EH (cell line): ENCODE data around the gene HYCC2.
"Not testable (repeated sequence)": the region's sequence is repeated elsewhere in the genome, so short reads cannot be mapped to it uniquely, and the experiment has no call there.

Source experiments
- DNase-seq: peaks from one replicate; pipeline ENCODE4 v3.0.0-alpha.2; 2015; ENCODE audit warnings: low read depth

HYCC2 gene

DNA sequence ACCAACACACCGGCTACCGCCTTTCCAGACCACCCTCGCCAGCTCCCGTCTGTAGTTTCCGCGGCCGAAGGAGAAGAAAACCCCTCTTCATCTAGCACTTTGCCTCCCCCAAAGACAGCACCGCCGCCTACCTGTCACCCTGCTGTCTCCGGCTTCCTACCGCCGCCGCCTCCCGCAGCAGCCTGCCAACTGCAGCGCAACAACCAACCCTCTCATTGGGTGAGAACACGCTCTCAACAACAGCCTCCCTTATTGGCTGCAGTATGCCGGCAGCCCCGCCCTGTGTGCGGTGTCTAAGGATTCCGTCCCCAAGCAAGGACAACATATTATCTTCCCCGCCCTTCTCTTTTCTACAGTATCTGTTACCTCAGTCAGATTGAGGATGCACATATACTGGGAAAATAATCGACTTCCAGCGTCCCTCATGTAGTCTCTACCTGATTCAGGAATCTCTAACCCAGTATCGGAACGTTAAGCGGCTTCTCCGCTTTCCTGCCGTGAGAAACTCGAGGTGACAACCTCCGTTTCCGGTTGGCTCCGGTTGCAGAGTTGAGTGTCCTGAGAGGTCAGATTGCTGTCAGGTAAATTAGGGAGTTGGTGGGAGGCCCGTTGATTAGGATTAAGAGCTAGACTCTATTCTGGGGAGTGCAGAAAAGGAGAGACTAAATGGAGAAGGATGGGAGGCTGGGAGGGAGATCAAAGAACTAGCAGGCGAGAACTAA is at the start of gene HYCC2, which contains the start of gene NDUFB3:
TSS of gene HYCC2 (minus strand) at position 193 of the 722 bp plus-strand sequence. CDS start 47,662 bp downstream, outside the sequence.
TSS of gene NDUFB3 (plus strand) at position 523 of the 722 bp plus-strand sequence. CDS start 6,882 bp downstream, outside the sequence.
- peak; percentile 93 for DNase-seq

DNA sequence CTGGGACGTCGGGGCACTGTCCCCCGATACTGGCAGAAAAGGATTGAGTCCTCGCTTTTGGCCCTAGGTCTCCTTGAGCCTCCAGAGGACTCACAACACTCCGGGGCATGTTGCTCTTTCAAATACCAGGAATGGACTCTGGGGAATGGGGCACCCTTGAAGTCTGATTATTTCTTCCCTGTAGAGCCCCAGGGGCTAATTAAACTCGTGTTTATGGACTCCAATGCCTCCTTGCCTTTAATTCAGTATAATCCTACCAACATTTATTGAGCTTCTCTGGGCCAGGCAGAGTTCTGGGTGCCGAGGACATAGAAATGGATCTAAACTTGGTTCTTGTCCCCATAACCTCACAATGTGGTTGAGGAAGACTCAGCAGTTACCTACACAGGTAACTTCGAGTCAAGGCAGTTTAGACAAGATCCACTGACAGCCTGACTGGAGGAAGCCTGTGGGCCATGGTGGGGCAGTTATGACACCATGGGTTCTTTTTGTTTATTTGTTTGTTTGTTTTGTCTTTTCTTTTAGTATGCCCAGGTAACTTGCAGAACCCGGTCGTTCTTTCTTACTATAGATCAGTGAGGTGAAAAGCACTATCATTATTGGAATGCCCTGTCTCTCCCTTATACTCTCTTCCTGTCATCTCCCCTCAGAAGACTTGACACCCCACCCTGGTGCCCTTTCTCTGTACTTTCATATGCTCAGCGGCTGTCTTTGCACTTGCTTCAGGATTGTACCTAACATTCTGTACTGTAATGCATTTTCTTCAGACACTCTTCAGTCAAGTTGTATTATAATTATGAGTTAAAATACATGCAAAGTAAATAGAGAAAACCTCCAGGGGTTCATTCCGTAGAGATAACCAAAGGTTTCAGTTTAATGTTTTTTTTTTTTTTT is 47.7 kb upstream of the HYCC2 start:
- peak; percentile 71 for DNase-seq

DNA sequence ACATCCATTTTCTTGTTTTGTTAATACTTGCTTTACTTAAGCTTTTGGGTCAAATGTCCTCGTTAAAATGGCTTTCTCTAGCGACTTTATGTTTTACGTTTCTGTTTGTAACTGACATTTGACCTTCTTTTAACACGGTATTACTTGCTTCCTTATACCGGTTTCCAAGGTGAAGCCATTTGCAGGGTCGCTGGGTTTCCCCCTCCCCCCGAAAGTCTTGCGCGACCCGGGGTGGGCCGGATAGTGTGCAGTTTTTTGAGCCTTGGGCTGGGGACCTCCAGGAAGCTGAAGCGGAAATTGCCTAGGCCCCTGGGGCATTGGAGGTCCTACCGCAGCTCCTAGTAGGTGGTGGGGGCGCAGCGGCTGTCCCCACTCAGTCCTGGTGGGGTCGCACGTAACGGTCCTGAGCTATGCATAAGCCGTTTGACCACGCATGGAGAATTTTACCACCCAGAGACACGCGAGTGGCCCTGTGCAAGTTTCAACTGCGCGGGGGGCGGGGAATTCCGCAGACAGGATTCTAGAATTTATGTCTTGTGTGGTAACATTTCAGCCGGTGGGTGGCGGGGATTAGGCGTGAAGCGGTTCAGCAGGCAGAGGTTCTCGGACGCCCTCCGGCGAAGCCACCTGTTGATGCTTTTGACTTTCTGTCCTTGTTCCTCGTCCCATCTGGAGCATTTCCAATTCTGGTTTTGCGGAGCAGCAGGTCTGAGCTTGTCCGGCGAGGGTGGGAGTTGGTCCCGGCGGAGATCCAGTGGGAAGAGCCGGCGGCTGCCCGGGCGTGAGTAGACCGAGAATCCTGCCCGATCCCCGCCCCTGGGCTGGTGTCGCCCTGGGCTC is 46.9 kb upstream of the HYCC2 start:
- peak; percentile 88 for DNase-seq

DNA sequence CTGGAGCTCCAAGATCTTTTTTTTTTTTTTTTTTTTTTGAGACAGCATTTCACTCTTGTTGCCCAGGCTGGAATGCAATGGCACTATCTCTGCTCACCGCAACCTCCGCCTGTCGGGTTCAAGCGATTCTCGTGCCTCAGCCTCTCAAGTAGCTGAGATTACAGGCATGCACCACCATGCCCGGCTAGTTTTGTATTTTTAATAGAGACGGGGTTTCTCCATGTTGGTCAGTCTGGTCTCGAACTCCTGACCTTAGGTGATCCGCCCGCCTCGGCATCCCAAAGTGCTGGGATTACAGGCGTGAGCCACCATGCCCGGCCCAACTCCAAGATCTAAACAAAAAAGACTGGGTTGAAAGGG is 46.2 kb upstream of the HYCC2 start:
- not testable (repeated sequence) for DNase-seq

DNA sequence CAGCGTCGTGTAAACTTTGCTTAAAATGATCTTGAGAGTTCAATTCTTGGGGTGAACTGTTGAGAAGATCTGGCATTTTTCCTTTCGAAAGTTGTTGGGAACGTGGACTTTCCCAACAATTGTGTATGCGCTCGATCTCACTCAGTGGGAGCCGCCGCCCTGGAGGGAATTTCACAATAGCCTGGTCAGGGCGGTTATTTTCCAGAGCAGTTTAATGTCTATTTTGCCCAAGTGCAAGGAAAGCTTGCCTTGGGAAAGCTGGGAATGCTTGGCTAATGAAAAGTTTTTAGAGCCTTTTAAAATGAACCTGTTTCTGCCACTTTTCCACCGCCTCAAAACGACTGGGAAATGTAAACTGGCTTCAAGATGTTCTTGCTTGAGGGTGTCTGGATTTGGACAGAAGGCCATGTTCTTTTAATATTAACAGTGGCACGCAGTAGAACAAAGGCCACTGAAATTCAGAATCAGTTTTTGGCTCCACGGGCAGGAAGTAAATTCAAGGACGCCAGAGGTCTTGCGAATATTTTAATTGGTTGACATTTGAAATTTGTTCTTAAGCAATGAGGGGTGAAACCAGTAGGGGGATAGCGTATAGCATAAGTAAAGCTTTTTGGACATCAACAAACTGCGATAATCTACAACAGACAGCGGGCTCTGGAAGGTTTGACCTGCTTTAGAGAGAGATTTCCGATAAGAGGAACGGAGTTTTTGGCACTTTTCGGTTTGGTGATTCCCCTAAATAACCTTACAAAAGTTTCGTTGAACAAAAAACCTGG is 45.7 kb upstream of the HYCC2 start:
- peak; percentile 87 for DNase-seq

DNA sequence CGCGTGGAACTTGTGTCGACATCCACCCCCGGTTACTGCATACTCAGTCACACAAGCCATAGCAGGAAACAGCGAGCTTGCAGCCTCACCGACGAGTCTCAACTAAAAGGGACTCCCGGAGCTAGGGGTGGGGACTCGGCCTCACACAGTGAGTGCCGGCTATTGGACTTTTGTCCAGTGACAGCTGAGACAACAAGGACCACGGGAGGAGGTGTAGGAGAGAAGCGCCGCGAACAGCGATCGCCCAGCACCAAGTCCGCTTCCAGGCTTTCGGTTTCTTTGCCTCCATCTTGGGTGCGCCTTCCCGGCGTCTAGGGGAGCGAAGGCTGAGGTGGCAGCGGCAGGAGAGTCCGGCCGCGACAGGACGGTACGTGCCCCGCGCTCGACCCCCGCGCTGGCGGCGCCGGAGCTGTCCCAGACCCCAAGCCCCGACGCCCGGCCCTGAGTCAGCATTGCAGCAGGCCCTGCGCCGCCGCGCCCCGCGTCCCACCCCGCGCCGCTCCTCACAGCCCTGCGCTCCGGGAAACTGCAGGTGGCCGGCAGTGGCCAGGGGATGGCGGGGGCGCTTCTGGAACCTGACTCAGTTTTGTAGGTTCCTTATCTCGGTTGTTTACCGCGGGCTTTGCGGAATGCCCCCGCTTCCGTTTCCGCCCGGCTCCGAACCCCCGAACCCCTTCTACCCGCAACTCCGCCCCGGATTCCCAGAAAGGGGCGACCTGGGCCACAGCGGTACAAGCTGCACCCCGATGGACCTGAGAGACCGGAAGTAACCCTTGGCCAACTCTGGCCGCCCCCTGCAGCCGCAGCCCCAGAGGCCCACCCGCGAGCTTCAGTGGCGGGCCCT is 44.9 kb upstream of the HYCC2 start, which contains the start of gene CFLAR:
TSS of gene CFLAR (plus strand) at position 50 of the 844 bp plus-strand sequence. CDS start 13,702 bp downstream, outside the sequence.
- DNase-seq = peak; percentile 87

DNA sequence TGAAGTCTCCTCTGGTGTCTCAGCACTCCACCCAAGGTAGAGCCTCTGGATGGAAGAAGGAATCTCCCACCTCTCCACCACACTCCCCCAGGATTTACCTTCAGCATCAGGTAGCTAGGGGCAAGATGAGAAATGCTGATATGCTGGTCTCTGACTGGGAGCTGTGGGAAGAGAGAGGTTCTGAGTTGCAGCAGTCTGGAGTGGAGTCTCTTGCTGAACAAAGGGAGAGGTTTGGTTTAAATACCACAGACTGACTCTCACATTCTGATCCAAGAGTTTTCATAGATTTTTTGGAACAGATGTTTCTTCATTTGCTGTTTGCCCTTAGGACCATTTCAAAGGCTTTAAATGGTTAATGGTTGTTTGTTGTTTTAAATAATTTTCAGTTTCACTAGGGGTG is 43.4 kb upstream of the HYCC2 start:
- peak; percentile 42 for DNase-seq

DNA sequence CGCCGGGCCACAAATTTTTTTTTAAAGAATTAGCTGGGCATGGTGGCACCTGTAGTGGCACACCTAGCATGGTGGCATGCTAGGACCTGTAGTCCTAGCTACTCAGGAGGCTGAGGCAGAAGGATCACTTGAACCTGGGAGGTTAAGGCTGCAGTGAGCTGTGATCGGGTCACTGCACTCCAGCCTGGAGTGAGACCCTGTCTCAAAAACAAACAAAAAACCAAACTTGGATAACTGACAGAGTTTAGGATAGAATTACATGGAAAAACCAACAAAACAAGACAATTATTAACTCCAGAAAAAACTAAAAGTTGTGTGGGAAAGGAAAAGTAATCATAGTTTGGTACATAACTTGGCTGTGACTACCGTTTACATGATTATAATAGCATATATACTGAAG is 42.9 kb upstream of the HYCC2 start:
- DNase-seq = no peak

DNA sequence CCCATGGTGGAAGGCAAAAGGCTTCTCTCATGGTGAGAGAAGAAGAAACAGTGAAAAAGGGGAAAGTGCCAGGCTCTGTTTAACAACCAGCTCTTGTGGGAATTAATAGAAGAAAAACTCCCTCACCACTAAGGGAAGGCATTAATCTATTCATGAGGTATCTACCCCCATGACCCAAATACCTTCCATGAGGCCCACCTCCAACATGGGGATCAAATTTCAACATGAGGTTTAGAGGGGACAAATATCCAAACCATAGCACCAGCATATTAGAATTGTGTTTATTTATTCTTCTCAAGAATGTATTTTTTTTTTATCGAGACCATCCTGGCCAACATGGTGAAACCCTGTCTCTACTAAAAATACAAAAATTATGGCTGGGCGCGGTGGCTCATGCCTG is 39.6 kb upstream of the HYCC2 start:
- DNase-seq = no peak

DNA sequence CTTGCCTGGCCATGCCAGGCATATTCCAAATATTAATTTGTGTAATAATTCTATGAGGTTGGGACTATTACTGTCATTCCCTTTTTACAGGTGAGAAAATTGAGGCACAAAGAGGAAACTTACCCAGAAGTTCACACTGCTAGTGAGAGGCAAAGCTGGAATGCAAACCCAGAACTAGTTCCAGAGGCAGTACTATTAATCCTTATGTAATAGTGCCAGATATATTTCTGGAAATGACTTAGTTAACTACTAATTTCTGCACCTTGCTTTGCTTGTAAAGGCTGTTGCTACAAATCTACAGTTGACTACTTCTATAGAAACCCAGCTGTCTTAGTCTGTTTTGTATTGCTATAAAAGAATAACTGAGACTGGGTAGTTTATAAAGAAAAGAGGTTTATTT is 39.1 kb upstream of the HYCC2 start:
- no peak for DNase-seq

DNA sequence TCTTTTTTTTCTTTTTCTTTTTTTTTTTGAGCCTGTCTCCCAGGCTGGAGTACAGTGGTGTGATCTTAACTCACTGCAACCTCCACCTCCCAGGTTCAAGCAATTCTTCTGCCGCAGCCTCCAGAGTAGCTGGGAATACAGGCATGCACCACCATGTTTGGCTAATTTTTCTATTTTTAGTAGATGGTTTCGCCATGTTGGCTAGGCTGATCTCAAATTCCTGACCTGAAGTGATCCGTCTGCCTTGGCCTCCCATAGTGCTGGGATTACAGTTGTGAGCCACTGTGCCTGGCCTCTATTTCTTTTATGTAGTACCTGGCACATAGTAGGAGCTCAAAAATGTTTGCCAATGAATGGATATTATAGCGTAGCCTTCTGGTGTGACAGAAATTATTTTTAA is 37.7 kb upstream of the HYCC2 start:
- DNase-seq = no peak

DNA sequence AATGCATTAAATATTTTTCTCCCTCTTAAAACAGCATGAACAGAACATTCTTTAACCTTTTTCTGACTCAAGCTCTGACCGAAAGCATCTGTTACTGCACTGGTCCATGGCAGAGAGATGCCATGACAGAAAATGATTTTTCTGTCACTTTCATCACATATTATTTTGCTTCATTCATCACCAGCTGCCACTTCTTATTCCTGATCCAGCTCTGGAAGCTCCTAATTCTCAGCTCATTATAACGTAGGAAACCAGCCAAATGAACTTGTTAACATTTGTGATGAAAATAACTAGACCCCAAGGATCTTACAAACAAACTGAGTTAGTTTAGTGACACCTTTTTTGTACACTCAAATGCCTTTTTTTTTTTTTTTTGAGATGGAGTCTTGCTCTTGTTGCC is 36.9 kb upstream of the HYCC2 start:
- no peak for DNase-seq

DNA sequence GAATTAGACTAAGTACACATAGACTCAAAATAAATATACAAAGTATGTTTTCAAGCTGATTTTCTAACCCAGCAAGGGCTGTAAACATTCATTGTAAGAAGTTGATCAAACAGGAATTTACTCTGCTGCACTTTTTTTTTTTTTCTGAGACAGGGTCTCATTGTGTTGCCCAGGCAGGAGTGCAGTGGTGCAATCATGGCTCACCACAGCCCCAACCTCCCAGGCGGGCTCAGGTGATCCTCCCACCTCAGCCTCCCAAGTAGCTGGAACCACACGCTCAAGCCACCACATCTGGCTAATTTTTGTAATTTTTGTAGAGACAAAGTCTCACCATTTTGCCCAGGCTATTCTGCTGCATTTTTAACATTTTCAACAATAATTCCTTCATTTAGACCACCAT is 36.2 kb upstream of the HYCC2 start:
- DNase-seq = no peak

DNA sequence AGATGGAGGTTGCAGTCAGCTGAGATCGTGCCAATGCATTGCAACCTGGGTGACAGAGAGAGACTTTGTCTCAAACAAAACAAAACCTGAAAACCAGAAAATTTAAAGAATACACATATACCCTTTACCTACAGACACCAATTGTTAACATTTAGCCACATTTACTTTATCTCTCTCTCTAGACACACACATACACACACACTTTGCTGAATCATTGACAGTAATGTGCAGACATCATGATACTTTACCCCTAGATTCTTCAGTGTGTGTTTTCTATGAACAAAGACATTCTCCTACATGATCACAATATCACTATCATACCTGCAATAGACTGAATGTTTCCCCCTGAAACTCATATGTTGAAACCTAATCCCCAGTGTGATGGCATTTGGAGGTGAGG is 34.3 kb upstream of the HYCC2 start:
- DNase-seq = no peak

DNA sequence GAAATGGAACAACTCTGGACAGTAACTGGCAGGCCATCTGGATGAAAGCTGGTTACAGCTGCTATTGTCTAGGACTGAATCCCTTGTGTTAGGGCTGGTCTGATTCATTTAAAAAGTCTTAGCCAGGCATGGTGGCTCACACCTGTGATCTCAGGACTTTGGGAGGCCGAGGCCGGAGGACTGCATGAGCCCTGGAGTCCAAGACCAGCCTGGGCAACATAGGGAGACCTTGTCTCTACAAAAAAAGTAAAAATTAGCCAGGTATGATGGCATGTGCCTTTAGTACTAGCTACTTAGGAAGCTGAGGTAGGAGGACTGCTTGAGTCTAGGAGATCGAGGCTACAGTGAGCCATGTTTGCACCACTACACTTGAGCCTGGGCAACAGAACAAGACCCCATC is 29.0 kb upstream of the HYCC2 start:
- no peak for DNase-seq

DNA sequence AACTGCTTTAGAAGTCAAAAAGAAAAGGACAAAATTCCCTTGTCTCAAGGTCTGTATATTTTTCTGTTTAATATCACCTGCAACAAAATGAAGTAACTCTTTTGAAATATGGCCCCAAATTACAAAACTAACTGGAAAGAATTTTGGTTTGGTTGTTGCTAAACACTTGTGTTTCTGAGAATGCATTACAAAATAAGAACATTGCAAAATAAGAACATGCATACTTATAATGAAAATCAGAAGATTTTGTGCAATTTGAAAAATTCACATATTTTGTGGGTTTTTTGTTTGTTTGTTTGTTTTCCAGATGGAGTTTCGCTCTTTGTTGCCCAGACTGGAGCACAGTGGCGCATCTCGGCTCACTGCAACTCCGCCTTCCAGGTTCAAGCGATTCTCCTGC is 22.1 kb upstream of the HYCC2 start:
- DNase-seq = no peak

DNA sequence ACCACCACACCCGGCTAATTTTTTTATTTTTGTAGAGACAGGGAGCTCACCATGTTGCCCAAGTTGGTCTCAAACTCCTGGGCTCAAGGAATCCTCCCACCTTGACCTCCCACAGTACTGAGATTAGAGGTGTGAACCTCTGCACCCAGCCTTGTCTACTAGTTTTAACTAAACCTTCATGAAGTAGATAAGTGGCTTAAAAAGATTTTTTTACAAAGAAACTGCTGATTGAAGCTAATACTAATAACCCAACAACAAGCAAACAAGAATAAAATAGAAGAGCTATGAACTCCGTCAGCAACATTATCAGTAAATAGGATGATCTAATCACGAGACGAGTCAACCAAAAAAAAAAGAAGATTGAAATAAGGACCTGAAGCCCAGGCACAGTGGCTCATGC is 19.1 kb upstream of the HYCC2 start:
- DNase-seq = no peak

DNA sequence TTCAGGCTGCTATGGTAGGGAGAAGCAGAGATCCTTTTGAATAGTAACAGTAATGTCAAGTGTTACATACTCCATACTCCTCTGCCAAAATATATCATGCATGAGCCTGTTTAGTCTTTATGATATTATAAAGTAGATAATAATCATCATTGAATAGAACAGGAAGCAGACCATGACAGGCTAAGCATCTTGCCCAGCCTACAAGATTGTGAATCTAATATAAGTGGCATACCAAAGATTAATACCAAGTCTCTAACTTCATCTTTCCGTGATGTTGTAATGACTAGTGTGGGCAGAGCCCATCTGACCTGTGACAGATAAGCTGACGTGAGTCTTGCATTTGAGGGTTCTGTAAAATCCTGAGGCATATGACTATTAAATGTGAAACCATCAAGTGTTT is 13.4 kb upstream of the HYCC2 start:
- DNase-seq = no peak

DNA sequence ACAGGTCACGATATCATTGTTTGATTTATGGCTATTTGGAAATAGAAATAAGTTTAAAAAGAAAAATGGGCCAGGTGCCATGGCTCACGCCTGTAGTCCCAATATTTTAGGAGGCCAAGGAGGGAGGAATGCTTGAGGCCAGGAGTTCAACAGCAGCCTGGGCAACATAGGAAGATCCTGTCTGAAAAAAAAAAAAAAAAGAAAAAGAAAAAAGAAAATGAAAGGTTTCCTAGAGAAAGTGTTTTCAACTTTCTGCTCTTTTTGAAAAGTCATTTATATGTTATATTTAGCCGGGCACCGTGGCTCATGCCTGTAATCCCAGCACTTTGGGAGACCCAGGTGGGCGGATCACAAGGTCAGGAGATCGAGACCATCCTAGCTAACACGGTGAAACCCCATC is 3.5 kb upstream of the HYCC2 start:
- DNase-seq = no peak

DNA sequence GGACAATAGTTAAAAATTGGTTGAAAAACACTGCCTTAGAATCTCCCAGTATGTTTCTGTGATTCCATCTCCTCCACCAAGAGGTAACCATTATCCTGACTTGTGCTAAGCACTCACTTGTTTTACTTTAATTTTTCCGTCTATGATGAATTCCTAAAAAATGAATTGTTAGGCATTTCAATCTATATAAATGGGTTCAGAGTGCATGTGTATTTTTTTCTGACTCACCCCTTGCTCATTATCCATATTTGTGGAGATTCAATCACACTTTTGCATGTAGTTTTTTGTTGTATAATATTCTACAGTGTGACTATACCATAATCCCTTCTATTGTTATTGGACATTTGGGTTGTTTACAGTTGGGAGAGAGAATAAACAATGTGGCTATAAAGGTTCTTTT is 1.6 kb upstream of the HYCC2 start:
- no peak for DNase-seq

DNA sequence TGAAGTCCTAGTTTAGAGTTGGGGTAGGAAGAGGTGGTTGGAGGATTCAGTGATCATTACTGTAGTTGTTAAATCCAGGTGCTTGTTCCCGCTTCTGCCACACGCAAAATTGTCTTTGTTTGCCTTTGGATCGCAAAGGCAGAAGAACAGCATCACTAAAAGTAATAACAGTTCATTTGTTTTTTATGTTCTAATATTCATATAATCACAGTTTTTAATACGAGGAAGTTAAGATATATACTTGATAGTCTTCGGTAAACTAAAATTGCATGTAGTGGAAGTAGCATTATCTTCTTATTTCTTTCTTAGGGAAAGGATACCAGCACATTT is 695 bp upstream of the HYCC2 start:
- DNase-seq = no peak
